Spleen (tissue), 11 donors: ENCODE results near the gene VCP. TPM values are rescaled to one million over a fixed set of nuclear protein-coding genes. Genes with fewer than 3 reads are reported as not detected.

Experiments used
- DNase-seq: peaks from one replicate; pipeline ENCODE4 v3.0.0-alpha.2; 2020
- H3K27ac ChIP-seq, 8 donors: fragments of 200-600 bp; sonication (generic) in 7 of 8; 1 replicate in 4 of 8; 2 replicates in 4 of 8; pipeline versions ENCODE4 v1.5.0 to v1.8.0; 2016 to 2021; ENCODE audit warnings: inconsistent platforms in 4 of 8, mild to moderate bottlenecking in 4 of 8, moderate library complexity in 1 of 8
- H3K27me3 ChIP-seq, 7 donors: fragments of 200-600 bp; sonication (generic) in 6 of 7; replicated peaks in 1 of 7; 1 replicate in 4 of 7; 2 replicates in 3 of 7; pipeline versions ENCODE4 v1.5.0 to v1.8.0; 2016 to 2021; ENCODE audit warnings: inconsistent platforms in 3 of 7, mild to moderate bottlenecking in 1 of 7
- H3K36me3 ChIP-seq, 6 donors: fragments of 200-600 bp; sonication (generic) in 5 of 6; 1 replicate in 4 of 6; 2 replicates in 2 of 6; pipeline versions ENCODE4 v1.5.0 to v1.8.0; 2016 to 2021; ENCODE audit warnings: inconsistent platforms in 2 of 6
- H3K4me1 ChIP-seq, 6 donors: fragments of 200-600 bp; sonication (generic) in 5 of 6; 1 replicate in 3 of 6; 2 replicates in 3 of 6; pipeline versions ENCODE4 v1.5.0 to v1.8.0; 2016 to 2021; ENCODE audit warnings: inconsistent platforms in 3 of 6
- H3K4me3 ChIP-seq, 8 donors: fragments of 200-600 bp; sonication (generic) in 7 of 8; 1 replicate in 4 of 8; 2 replicates in 4 of 8; pipeline versions ENCODE4 v1.5.0 to v1.8.0; 2016 to 2021; ENCODE audit warnings: inconsistent platforms in 4 of 8, mild to moderate bottlenecking in 4 of 8, moderate library complexity in 2 of 8
- H3K9me3 ChIP-seq, 8 donors: fragments of 200-600 bp; sonication (generic) in 7 of 8; 1 replicate in 4 of 8; 2 replicates in 4 of 8; pipeline versions ENCODE4 v1.5.0 to v1.8.0; 2016 to 2021; ENCODE audit warnings: inconsistent platforms in 4 of 8
- CTCF ChIP-seq, 11 experiments: fragments of 200-600 bp in 7 of 11; fragments of 450-650 bp in 4 of 11; sonication (generic) in 4 of 11; IDR thresholded peaks in 8 of 11; conservative IDR thresholded peaks in 3 of 11; 1 replicate in 7 of 11; 2 replicates in 4 of 11; pipeline versions ENCODE4 v1.4.0 to v1.8.0; 2016 to 2021; ENCODE audit warnings: antibody characterized with exemption in 11 of 11, inconsistent platforms in 4 of 11, mild to moderate bottlenecking in 1 of 11
- POLR2A ChIP-seq, 3 donors: fragments of 450-650 bp; IDR thresholded peaks; one replicate each; pipeline ENCODE4 v1.5.1; 2017; ENCODE audit warnings: antibody characterized with exemption in 3 of 3, mild to moderate bottlenecking in 1 of 3
- POLR2AphosphoS5 ChIP-seq, 3 donors: sonication (generic); formaldehyde crosslinking; IDR thresholded peaks; one replicate each; pipeline ENCODE4 v1.5.1; 2017; ENCODE audit warnings: antibody characterized with exemption in 3 of 3
- WGBS, 5 donors: extraction: QIAGEN DNeasy Blood & Tissue Kit in 3 of 5; methylation state at CpG; one replicate each; pipeline versions ENCODE4 v1.1.5 to v1.1.7; 2013 to 2018; 5-methylcytosine and 5-hydroxymethylcytosine counted together
- intact Hi-C: fragments of 100-400 bp; cut with DNase I; formaldehyde crosslinking; loops from one replicate; pipeline ENCODE4 v1.15.0; 2023; ENCODE audit warnings: low total_unique reads
- polyA plus RNA-seq, 3 donors: library from polyadenylated mRNA; stranded (reverse); fragments of 200-250 nt; gene quantifications; one replicate each; pipeline ENCODE4 v1.2.1, GENCODE V29; 2013
- total RNA-seq, 7 donors: library from RNA; depleted of rRNA in 3 of 7; stranded (reverse); fragments of >200 nt in 3 of 7; fragmentation: NEBNext Ultra II Directional in 4 of 7; extraction: Animal tissue kit (Norgen Biotek cat#: 25700) in 4 of 7; gene quantifications; one replicate each; pipeline versions ENCODE4 v1.1.0 to v1.2.1, GENCODE V29; 2016 to 2021
- donor health status: healthy with polysubstance abuse.
- donor health status: DM: no; HTN: no; CAD: no; lungs with moderate emphysema.
- donor health status: DM: no; HTN: no; CAD: no.
- donor health status: Bipolar disorder and iron deficiency.
- donor health status: healthy.
- donor health status: DM: no; HTN: no; CAD: no.
- donor health status: DM: yes; HTN: yes; CAD: no.

The VCP gene
- total and polyA plus RNA-seq, 10 donors: 48.5 to 269 (median 166) TPM

GRCh38 chr9:35067056-35067455, 5.4 kb downstream of the VCP start:
- Histone ChIP-seq H3K4me1 (peaks cover 25 to 59% (median 42%) of the 10 kb centered on the region in 6 donors), H3K36me3 (peaks cover 21 to 79% (median 64%) of the 10 kb centered on the region in 6 donors), H3K27me3 (no peaks in the 10 kb centered on the region), H3K27ac (no peak overlapping the region), H3K9me3 (no peaks in the 10 kb centered on the region), H3K4me3 (no peak overlapping the region)
- TF ChIP-seq POLR2AphosphoS5 (IDR thresholded peaks at IDR 0.05): no peak
- TF ChIP-seq CTCF (IDR thresholded peaks at IDR 0.05 in 8 of 11, conservative IDR thresholded peaks at IDR 0.05 in 3 of 11): no peak
- no peak for TF ChIP-seq POLR2A (IDR thresholded peaks at IDR 0.05)
- intact Hi-C loops: no loop called here
- 79 to 96% (median 88%) methylated on average over 1 of the region's 1 CpG for whole genome bisulfite sequencing, 5 donors
- DNase-seq: no peak

DNA sequence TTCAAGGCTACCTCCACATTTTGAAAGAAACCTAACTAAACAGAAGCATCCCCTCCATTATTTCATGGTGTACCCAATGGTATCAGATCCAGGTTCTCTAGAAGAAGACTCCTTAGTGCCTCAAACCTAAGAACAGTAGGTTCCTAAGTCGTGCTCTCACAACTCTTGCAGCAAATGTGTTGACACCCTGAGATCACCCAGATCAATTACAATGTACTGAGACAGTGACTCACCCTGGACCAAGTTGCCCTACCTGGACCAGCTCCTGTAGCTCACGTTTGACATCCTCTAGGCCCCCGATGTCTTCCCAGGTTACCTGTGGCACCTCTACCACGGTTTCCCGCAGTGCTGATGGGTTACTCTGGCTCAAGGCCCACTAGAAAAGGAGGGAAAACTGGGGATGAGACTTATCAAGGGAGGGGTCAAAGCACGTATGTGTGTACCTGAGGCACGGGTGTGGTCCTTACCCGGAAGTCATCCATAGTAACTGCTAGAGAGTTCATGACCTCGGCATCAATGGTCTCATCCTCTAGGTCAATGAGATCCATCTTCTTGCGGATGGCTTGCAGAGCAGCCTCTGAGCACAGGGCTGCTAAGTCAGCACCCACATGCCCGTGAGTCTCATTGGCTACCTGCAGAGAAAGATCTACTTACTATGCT, 11.7 kb downstream of the VCP start:
- intact Hi-C loops: no loop called here
- peak in 2 of 3 donors; percentile 21 to 51 for TF ChIP-seq POLR2AphosphoS5 (IDR thresholded peaks at IDR 0.05)
- no peak for TF ChIP-seq POLR2A (IDR thresholded peaks at IDR 0.05)
- no peak for TF ChIP-seq CTCF (IDR thresholded peaks at IDR 0.05 in 8 of 11, conservative IDR thresholded peaks at IDR 0.05 in 3 of 11)
- Histone ChIP-seq H3K4me1 (peaks cover 0 to 7% (median 0%) of the 10 kb centered on the region in 6 donors), H3K27ac (no peak overlapping the region), H3K36me3 (peaks cover 29 to 100% (median 100%) of the 10 kb centered on the region in 6 donors), H3K27me3 (no peaks in the 10 kb centered on the region), H3K9me3 (no peaks in the 10 kb centered on the region), H3K4me3 (no peak overlapping the region)
- DNase-seq: no peak
- 93 to 96% (median 95%) methylated on average over 11 of the region's 11 CpGs for WGBS, 5 donors

DNA sequence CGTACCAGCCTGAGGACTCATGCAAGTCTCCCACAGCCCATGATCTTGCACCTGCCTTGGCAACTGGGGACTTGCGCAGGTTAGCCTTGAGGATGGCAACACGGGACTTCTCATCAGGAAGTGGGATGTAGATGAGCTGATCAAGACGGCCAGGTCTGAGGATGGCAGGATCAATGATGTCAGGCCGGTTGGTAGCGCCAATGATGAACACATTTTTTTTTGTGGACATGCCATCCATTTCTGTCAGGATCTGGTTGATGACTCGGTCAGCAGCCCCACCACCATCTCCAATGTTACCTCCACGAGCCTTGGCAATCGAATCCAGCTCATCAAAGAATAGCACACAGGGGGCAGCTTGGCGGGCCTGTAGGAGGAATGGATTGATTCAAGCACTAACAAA, 13.0 kb downstream of the VCP start:
- no peak for DNase-seq
- 90 to 98% (median 92%) methylated on average over 10 of the region's 10 CpGs for WGBS, 5 donors
- Histone ChIP-seq H3K4me1 (peaks cover 0 to 7% (median 0%) of the 10 kb centered on the region in 6 donors), H3K27ac (no peak overlapping the region), H3K27me3 (no peaks in the 10 kb centered on the region), H3K36me3 (peaks cover 29 to 100% (median 99%) of the 10 kb centered on the region in 6 donors), H3K9me3 (no peaks in the 10 kb centered on the region), H3K4me3 (no peak overlapping the region)
- TF ChIP-seq POLR2A (IDR thresholded peaks at IDR 0.05): no peak
- TF ChIP-seq POLR2AphosphoS5 (IDR thresholded peaks at IDR 0.05): peak in 1 of 3 donors; percentile 28
- intact Hi-C loops: no loop called here

DNA sequence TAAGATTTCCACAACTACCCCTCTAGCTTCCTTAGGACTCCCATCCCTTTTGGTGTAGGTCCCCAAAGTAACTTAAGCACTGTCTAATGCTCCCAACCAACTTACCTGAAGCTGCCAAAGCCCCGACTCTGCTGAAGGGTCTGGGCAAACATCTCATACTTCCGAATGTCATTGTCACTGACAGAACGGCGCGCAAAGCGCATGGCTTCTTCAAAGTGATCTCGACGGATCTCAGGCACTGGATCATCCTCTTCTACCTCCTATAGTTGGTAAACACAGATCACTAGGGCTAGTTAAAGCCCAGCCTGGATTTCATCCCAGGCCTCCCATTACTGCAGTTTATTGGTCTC, 15.2 kb downstream of the VCP start:
- TF ChIP-seq POLR2A (IDR thresholded peaks at IDR 0.05) (no peak), POLR2AphosphoS5 (IDR thresholded peaks at IDR 0.05) (no peak), CTCF (IDR thresholded peaks at IDR 0.05 in 8 of 11, conservative IDR thresholded peaks at IDR 0.05 in 3 of 11) (no peak)
- no peaks in the 10 kb centered on the region for H3K4me1 ChIP-seq
- intact Hi-C loops: no loop called here
- no peaks in the 10 kb centered on the region for H3K9me3 ChIP-seq
- peaks cover 13 to 100% (median 89%) of the 10 kb centered on the region in 6 donors for H3K36me3 ChIP-seq
- H3K4me3 ChIP-seq: no peak overlapping the region
- no peak overlapping the region for H3K27ac ChIP-seq
- no peaks in the 10 kb centered on the region for H3K27me3 ChIP-seq
- 98 to 99% (median 98%) methylated on average over 8 of the region's 8 CpGs for WGBS, 5 donors
- DNase-seq: no peak
